Fibroblast of the aortic adventitia (primary cell): ENCODE measurements around the gene GALNT9. TPM values are rescaled to one million over a fixed set of nuclear protein-coding genes. Genes with fewer than 3 reads are reported as not detected.

Experiments
- DNase-seq: peaks from one replicate; pipeline ENCODE4 v3.0.0-alpha.2; 2010; ENCODE audit warnings: low read depth
- H3K4me3 ChIP-seq: 2 replicates; pipeline ENCODE4 v1.5.1; 2011; ENCODE audit warnings: low read depth, mild to moderate bottlenecking, control low read depth, low read length, moderate library complexity
- CTCF ChIP-seq: IDR thresholded peaks from 2 replicates; pipeline ENCODE4 v1.5.1; 2011; ENCODE audit warnings: mild to moderate bottlenecking, low read length, control low read depth, inconsistent platforms; ENCODE audit not compliant: insufficient read depth
- total RNA-seq: library from RNA; depleted of rRNA; stranded (reverse); fragments of >200 nt; gene quantifications from 2 replicates; pipeline ENCODE4 v1.2.3, GENCODE V29; 2012; ENCODE audit warnings: low replicate concordance

Gene GALNT9
- total RNA-seq, 1 donor, result not detected

GRCh38 chr12:132342251-132343227 lies 13.2 kb upstream of the GALNT9 start:
- TF ChIP-seq CTCF, result no peak
- H3K4me3 ChIP-seq, result no peak overlapping the region
- no peak for DNase-seq

- no peak overlapping the region for H3K4me3 ChIP-seq
- no peak for DNase-seq
- no peak for TF ChIP-seq CTCF
Measured at GRCh38 chr12:132341318-132342050, 12.1 kb upstream of the GALNT9 start.

- no peak for DNase-seq
- TF ChIP-seq CTCF, result no peak
- H3K4me3 ChIP-seq, result no peak overlapping the region
Measured at GRCh38 chr12:132340266-132341035, 11.1 kb upstream of the GALNT9 start.

- H3K4me3 ChIP-seq, result no peak overlapping the region
- TF ChIP-seq CTCF, result no peak
- no peak for DNase-seq
Measured at GRCh38 chr12:132339856-132340255, 10.5 kb upstream of the GALNT9 start.

- no peak for DNase-seq
- no peak for TF ChIP-seq CTCF
- no peak overlapping the region for H3K4me3 ChIP-seq
Measured at GRCh38 chr12:132338781-132339180, 9.4 kb upstream of the GALNT9 start.

- no peak for DNase-seq
- TF ChIP-seq CTCF, result no peak
- no peak overlapping the region for H3K4me3 ChIP-seq
Measured at GRCh38 chr12:132338311-132338710, 8.9 kb upstream of the GALNT9 start.
